Transverse colon (tissue), 4 donors: ENCODE results near the gene AADAC.

Experiments used
- CTCF ChIP-seq, 5 experiments: fragments of 200-600 bp in 3 of 5; fragments of 450-650 bp in 2 of 5; sonication (generic) in 3 of 5; IDR thresholded peaks; 1 replicate in 2 of 5; 2 replicates in 3 of 5; pipeline ENCODE4 v1.5.1; 2016 to 2017; ENCODE audit warnings: antibody characterized with exemption in 5 of 5, inconsistent platforms in 3 of 5, mild to moderate bottlenecking in 2 of 5, moderate library complexity in 1 of 5
- EP300 ChIP-seq: sonication (generic); formaldehyde crosslinking; IDR thresholded peaks from one replicate; pipeline ENCODE4 v1.6.1; 2017; ENCODE audit warnings: antibody characterized with exemption, low read depth
- POLR2A ChIP-seq: fragments of 450-650 bp; IDR thresholded peaks from one replicate; pipeline ENCODE4 v1.6.1; 2016; ENCODE audit warnings: antibody characterized with exemption, mild to moderate bottlenecking, moderate library complexity
- POLR2AphosphoS5 ChIP-seq, 3 donors: sonication (generic); formaldehyde crosslinking; IDR thresholded peaks; one replicate each; pipeline ENCODE4 v1.6.1; 2016; ENCODE audit warnings: antibody characterized with exemption in 3 of 3

GRCh38 chr3:151775314-151776258 is 38.3 kb upstream of the AADAC start:
- TF ChIP-seq CTCF (IDR thresholded peaks at IDR 0.05) (no peak), POLR2AphosphoS5 (IDR thresholded peaks at IDR 0.05) (no peak), EP300 (no peak), POLR2A (no peak)
